ENCODE data around the gene KCNG3.

The KCNG3 gene

DNA sequence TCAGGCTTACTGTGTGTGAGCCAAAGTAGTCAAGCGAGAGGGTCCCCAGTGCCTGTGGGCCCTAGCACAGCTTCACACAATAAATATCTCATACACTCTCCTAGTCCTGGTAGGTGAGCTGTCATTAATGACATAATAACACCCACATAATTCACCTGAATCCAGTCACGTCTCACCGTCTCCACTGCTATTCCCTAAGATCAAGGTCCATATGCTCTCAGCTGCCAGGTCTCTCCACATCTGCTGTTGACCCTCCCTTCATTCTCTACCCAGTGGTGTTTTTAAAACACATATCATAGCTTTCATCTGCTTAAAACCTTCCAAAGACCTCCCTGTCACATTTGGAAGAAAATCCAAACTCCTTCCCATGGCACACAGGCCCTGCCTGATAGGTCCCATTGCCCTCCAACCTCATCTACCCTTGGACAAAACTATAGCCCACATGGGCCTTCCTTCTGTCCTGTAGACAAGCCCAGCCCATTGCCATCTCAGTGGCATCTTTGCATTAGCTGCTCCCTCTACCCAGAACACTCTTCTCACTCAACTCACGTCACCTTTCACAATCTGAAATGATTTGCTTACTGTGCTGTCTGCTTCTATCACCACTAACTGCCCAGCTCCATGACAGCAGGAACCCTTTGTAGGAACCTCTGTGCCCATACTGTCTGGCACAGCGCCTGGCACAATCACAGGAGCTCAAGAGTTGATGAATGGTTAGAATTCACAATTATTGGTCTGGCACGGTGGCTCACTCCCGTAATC, 7.5 kb downstream of the KCNG3 start:
- DNase-seq: no peak

DNA sequence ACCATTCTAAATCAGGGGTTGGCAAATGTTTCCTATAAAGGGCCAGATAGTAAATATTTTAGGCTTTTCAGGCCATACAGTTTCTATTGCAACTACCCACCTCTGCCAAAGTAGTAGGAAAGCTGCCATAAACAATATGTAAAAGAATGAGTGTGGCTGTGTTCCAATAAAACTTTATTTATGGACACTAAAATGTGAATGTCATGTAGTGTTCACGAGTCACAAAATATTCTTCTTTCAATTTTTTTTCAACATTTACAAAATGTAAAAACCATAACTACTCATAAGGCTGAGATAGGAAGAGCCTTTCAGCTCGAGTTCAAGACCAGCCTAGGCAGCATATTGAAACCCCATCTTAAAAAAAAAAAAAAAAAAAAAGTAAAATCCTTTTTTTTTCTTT, 13.4 kb downstream of the KCNG3 start:
- DNase-seq: no peak

DNA sequence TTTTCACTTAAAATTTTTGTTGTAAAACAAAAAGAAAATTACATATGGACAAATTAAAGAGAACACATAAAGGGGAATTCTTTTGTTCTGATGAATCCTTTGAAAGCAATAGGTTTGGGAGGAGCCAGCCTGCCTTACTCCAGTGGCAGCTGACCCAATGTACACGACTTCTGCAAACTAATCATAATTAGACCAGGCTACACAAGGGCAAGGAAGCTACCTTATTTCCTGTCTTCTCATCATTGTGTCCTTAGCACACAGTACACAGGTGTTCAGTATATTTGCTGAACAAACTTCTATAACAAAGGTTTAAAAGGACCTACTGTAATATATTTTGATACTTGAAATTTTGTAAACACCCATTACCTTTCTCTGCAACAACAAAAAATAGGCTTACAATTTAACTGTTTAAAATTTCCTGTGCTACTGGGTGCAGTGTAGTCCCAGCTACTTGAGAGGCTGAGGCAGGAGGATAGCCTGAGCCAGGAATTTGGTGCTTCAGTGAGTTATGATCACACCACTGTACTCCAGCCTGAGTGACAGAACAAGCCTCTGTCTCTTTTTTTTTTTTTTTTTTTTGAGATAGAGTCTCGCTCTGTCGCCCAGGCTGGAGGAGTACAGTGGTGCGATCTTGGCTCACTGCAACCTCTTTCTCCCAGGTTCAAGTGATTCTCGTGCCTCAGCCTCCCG, 18.9 kb downstream of the KCNG3 start:
- DNase-seq: no peak

DNA sequence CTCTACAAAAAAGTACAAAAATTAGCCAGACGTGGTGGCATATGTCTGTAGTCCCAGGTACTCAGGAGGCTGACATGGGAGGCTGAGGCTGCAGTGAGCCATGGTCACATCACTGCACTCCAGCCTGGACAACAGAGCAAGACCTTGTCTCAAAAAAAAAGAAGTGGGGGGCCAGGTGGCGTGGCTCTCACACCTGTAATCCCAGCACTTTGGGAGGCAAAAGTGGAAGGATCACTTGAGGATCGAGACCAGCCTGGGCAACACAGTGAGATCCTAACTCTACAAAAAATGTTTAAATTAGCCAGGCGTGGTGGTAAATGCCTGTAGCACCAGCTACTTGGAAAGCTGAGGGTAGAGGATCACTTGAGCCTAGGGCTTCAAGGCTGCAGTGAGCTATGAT, 23.1 kb downstream of the KCNG3 start:
- no peak for DNase-seq

DNA sequence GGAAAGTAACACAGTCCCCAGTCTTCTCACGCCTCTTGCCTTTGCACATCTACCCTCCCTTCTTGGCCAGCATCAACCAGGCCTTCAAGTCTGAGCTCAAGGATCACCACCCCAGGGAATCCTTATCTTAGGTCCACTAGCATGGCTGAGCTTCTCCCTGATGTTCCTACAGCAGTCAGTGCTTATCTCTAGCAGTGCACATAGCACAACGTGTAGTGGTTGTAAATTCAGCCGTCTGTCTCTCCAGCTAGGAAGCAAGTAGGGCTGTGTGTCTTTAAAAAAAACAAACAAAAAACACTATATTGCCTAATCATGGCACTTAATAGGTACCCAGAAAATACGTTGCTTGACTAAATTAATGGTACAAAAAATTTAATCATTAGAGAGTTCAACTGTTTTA, 29.2 kb downstream of the KCNG3 start:
- DNase-seq: no peak

DNA sequence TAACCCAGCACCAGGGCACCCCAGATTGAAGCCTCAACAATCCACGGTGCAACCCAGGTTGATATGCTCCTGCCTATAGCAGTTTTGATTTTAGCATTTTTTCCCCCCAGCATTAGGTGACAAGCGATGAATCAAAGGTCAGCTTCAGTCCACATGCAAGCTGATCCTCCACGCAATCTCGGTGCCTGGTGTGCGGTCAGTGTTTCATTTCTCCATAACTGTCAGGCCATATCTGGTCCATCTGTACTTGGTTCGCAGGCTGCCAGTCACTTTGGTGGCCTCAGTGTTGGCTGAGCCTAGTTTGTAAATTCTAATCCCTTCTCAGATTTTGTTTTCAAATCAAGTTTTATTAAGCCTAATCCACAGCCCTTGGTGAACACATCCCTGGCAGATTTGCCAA, 30.2 kb downstream of the KCNG3 start:
- no peak for DNase-seq

DNA sequence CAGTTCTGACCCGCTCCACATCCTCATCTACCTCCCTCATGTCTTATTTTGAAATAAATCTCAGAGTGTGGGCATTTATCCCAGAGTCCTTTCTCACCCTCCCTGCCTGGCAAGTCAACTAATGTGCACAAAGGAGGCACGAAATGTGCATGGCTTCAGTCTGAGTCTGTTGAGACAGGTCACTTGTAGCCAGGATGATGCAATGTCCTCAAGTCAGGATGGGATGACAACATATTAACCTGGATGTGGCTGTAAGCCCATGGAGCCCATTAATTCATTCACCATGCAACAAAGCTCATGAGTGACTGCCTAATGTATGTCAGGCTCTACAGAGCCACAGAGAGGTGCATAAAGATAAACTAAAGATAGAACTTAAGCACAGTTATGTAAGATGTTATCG, 34.5 kb downstream of the KCNG3 start:
- DNase-seq: no peak

DNA sequence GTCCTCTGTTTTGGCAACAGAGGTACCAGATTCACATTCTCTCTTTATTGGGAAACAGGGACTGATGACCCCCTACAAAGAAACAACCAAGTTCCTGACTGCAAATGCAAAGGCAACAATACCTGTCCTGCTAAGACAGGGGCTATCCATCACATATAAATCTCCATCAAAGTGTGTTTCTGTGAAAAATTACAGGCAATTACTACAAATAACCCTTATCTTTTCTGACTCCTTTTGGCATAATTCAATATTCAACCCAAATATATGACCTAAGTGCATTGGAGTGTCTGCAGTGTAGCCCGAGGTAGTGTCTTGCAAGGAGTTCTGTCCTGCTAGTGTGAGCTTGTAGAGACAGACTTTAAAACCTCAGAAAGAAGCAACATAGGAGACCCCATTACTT, 35.4 kb downstream of the KCNG3 start:
- DNase-seq: no peak

DNA sequence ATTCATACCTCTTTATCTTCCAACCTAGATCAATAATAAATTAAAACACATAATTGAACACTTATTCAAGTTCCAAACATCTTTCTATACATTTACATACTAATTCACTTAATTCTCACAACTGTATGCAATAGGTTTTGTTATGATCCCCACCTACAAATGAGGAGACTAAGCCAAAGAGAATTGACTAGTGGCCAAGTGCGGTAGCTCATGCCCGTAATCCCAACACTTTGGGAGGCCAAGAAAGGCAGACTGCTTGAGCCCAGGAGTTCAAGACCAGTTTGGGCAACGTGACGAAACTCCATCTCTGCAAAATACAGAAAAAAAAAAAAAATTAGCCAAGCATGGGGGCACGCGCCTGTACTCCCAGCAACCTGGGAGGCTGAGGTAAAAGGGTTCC, 36.8 kb downstream of the KCNG3 start:
- DNase-seq: no peak

DNA sequence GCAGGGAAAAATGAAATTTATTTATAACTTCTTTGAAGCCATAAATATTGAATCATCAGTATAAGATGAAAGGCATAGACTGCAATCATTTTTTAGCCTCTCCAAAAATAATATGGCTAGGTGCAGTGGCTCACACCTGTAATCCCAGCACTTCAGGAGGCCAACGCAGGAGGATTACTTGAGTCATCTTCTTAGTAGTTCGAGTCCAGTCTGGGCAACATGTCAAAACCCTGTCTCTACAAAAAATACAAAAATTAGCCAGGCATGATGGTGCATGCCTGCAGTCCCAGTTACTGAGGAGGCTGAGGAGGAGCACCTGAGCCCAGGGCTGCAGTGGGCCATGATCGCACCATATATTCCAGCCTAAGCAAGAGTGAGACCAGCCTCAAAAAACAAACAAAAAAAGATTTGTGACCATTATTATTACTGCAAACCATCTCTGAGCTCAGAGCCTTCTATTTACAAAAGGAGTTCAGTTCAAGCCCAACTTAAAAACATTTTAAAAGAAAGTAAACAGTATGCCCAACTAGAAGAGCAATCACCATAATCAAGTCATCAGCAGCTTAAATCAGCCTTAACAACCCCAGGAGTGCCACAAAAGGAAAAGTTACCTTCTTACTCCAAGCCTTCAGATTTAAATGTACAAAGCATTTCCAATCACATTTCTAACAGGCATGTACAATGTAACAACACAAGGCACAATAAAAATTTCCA, 37.5 kb downstream of the KCNG3 start:
- DNase-seq: no peak

DNA sequence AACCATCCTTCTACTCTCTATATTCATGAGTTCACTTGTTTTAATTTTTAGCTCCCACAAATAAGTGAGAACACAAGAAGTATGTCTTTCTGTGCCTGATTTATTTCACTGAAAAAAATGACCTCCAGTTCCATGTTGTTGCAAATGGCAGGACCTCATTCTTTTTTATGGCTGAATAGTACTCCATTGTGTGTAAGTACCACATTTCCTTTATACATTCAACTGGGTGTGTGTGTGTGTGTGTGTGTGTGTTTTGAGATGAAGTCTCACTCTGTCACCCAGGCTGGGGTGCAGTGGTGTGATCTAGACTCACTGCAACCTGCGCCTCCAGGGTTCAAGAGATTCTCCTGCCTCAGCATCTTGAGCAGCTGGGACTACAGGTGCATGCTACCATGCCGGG, 41.2 kb downstream of the KCNG3 start:
- DNase-seq: no peak

DNA sequence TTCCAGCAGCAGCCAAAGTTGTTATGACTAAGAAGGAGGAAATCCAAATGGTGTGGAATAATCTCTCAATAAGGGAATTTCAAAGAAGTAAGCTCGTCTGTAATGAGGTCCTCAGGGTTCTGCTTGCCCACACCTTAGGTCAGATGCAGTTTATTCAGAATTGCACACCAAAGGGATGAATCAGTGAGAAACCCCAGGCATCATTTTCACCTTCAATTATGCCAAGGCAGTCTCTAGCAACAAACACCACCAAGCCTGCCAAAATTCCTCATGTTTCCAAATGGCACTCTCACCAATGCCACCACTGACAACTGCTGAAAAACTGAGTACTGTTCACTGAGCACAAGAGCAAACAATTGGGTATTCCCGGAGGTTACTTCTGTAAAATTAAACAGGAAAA, 43.6 kb downstream of the KCNG3 start:
- DNase-seq: no peak

DNA sequence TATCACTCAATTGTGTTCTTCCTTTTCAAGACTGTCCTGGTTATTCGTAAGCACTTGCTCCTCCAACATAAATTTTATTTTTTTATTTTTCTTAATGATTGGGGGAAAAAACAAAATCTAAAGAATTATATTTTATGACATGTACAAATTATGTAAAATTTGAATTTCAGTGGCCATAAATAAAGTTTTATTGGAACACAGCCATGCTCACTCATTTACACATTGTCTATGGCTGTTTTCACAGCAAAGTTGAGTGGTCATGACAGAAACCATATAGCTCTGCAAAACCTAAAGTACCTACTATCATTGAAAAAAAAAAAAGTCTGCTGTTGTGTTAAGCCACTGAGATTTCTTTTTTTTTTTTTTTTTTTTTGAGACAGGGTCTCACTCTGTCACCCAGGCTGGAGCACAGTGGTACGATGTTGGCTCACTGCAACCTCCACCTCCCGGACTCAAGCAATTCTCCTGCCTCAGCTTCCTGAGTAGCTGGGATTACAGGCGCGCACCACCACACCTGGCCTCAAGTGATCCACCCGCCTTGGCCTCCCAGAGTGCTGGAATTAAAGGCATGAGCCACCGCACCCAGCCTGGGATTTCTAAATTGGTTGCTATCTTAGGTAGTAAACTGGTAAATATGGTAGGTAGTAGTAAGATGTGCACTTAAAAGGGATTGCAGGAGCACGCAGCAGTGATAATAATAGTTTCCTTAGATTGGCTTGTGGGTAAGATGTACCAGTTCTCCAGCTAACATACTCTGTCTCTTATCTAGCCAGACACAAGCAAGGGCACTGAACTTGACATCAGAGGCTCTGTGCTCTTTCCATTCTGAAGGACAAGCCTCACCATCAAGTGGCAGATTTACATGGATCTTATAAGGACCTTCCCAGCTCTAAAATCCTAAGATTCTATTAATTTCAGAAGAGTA, 44.4 kb downstream of the KCNG3 start:
- DNase-seq: no peak

DNA sequence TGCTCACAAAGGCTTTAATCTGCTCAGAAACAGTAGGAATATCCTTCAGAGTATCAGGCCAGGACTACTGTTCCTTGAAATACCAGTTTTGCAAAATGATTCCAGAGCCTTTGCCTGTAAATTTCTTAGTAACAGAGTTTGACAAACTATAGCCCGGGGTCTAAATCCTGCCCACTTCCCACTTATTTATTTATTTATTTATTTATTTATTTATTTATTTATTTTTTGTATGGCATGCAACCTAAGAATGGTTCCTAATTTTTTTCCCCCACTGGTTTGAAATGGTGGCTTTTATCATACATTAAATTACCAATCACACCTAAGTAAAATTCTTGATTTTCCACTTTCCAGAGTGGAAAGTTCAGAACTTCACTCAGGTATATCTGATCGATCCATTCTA, 45.6 kb downstream of the KCNG3 start:
- no peak for DNase-seq

DNA sequence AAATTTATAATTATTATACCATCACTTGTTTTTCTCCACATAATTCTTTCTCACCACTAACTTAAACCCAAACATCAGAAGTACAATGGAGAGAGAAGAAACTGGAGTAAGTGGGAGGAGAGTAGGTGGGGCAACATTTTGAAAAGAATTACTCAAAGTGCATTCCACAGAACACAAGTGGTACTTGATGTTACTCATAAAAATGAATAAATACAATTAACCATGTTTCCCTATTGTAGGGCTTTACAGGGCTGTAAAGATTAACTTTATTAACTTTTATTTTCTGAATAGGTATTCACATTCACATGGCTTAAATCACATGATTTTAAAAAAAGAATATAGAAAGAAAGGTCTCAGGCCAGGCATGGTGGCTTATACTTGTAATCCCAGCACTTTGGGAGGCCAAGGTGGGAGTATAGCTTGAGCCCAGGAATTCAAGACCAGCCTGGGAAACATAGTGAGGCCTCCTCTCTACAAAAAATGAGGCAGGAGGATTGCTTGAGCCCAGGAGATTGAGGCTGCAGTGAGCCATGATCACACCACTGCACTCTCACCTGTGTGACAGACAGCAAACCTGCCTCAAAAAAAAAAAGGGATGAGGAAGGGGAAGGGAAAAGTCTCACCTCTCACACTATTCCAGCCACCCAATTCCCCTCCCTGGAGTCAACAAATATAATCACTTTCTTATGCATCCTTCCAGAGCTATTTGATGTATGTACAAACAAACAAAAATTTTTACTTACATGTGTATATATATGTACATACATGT, 47.1 kb downstream of the KCNG3 start:
- no peak for DNase-seq

DNA sequence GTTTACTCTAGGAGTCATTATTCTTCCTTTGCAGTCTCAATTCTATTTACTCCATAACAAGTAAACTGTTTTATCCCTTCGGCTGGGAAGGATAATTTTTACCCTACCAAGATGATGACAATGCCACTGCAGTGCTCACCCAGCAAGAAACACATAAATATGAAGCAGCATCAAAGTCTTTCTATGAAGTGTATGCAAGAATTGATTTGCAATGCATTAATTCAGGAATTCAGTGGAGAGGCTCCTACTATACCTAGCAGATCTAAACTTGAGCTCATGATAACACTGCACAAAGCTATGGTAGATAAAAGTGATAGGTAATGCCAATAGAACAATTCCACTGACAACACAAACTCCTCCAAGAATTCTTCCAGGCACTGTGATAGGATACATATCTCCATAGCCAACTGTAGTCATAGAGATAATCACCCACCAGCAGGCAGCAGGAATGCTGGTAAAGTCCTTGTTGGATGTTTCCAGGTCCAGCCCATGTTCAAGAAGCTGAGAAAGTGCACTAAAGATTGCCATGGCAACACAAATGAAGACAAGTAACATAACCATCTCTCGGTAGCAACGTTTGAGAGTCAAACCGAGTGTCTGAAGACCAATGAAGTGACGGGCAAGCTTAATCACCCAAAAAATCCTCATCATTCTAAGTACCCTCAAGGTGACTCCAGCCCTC, 49.9 kb downstream of the KCNG3 start:
- no peak for DNase-seq

DNA sequence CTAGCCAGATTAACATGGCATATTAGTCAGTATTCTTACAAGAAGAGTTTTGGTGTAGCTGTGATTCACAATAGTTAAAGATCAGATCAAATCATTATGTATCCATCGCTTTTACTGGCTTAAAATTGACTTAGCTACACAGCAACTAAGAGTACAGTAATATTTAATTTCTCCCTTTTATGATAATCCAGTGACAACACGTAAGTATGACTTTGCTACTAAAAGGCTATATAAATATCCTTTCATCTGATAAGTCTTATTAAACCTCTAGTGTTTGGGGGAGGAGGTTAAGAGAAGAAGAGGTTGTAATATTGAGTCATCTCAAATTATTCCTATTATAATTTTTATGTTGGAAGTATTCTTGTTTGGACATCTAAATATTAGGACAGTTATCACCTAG, 51.0 kb downstream of the KCNG3 start:
- DNase-seq: no peak

DNA sequence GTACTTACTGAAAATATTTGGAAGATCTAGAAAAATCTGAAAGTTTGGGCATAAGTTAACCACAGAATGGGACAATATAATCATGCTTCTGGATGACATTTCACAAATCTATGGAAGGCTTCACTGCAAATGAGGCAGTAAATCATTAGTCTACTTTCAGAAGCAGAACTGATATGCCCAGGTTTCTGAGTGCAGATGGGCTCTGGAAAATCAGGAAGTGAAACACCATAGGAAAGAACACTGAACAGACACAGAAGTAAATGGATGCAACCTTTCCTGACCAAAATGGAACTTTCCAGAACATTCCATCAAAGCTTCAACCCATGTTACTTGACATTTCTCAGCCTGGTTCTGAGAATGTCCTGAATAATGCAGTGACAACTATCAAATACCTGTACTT, 55.1 kb downstream of the KCNG3 start:
- DNase-seq: no peak

DNA sequence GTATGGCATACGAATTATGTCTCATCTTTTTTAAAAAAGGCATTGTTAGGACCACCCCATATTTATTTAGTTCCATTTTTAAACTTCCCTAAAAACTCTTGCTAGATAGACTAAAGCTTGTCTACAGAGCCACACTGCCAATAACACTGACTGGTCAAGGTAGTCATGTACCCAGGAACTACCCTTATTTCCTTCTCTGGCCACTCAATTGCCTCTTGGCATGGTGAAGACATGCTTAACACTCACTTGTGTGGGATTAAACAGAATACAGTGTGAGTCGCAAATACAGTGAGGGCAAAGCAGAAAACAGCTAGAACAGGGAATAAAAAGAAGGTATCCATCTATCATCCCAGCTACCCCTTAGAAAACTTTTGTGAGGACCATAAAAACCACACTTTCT, 57.4 kb downstream of the KCNG3 start:
- DNase-seq: no peak

DNA sequence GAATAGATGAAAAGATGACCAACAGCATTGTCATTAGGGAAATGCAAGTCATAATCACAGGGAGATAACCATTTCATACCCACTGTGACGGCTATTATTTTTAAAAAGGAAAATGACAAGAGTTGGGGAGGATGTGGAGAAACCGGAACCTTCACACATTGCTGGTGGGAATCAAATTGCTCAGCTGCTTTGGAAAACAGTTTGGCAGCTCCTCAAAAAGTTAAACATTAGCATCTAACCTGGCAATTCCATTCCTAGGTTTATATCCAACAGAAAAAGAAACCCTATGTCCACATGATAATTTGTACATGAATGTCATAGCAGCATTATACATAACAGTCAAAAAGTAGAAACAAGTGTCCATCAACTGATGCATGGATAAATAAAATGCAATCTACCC, 58.2 kb downstream of the KCNG3 start:
- DNase-seq: no peak

DNA sequence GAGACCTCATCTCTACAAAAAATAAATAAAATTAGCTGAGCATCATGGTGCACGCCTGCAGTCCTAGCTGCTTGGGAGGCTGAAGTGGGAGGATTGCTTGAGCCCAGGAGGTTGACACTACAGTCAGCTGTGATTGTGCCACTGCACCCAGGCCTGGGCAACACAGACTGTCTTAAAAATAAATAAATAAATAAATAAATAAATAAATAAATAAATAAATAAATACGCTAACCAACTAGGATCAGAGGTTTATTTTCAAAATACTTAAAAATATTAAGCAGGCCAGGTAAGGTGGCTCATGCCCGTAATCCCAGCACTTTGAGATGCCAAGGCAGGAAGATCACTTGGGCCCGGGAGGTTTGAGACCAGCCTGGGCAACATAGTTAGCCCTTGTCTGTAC, 63.6 kb downstream of the KCNG3 start:
- DNase-seq: no peak

DNA sequence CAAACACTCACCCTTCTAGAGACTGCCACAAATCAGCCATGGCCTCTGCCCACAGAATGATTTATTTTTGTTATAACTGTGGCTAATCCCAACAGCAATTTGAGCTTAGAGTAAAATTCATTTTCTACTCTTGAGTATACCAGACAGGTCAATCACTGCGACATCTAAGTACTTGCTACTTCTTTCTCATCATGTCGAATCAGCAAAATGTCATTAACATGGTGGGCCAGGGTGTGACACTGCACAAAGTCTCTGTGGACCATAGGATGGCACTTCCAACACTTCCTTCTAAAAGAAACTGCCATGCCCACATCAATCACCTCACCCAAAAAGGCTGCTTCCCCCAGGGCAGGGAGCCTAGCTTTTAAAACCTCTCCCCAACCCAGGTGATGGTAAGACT, 64.4 kb downstream of the KCNG3 start:
- DNase-seq: no peak

Data from CD4-positive, alpha-beta T cell treated with Interleukin-4 for 4 hours (primary cell).